NB4 (cell line): ENCODE measurements around the gene BIRC5.

Source experiments
- CTCF ChIP-seq: IDR thresholded peaks from one replicate; pipeline ENCODE4 v1.5.1; 2012; ENCODE audit warnings: low read depth, low read length
- POLR2A ChIP-seq: IDR thresholded peaks from 2 replicates; pipeline ENCODE4 v1.6.1; 2011; ENCODE audit warnings: mild to moderate bottlenecking; ENCODE audit not compliant: insufficient read length; ENCODE audit errors: extremely low read depth

GRCh38 chr17:78266231-78266631, 52.2 kb downstream of the BIRC5 start:
- TF ChIP-seq POLR2A (no peak), CTCF (no peak)
